ENCODE results near the gene SELENON.
A peak's percentile ranks its signal among the peaks of the same experiment; 100 is the strongest.
"Not testable (repeated sequence)": the region's sequence is repeated elsewhere in the genome, so short reads cannot be mapped to it uniquely, and the experiment has no call there.

SELENON gene

DNA sequence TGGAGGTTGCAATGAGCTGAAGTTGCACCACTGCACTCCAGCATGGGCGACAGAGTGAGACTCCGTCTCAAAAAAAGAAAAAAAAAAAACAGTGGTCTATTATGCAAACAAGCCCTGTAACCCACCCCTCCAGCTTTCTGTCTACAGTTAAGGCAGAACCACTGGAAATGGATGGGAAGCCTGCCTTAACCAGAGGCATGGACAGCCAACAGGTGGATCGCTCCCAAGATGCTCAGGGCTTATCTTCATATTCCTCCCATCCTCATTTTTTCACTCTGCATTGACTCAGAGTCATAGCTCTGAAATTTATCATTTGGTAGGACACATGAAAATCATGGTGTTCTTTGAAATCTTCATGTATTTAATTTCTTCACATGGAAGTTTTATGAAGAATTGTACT, 28.5 kb downstream of the SELENON start:
- DNase-seq (ENCODE audit: low spot score) = no peak

DNA sequence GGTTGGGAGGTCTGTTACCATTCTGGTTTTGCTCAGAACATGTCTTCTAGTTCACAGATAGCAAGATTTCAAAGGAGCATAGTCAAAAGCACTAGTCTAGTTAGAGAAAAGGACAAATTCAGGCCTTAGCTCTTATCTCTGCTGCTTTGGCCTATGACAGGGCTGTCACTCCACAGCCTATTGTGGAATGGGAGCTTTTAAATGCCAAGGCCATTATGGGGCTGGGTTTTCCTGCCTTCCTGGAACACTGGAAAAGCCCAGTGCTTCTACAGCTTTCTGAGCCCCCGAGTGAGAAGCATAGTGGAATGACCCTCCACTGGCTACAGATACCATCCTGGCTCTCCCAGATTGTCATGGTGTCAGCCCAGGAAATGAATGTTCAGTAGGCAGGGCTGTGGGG, 29.1 kb downstream of the SELENON start:
- DNase-seq (ENCODE audit: low spot score) = no peak

- no peak for DNase-seq (ENCODE audit: low spot score)
Measured at GRCh38 chr1:25831569-25832196, 31.7 kb downstream of the SELENON start.

DNA sequence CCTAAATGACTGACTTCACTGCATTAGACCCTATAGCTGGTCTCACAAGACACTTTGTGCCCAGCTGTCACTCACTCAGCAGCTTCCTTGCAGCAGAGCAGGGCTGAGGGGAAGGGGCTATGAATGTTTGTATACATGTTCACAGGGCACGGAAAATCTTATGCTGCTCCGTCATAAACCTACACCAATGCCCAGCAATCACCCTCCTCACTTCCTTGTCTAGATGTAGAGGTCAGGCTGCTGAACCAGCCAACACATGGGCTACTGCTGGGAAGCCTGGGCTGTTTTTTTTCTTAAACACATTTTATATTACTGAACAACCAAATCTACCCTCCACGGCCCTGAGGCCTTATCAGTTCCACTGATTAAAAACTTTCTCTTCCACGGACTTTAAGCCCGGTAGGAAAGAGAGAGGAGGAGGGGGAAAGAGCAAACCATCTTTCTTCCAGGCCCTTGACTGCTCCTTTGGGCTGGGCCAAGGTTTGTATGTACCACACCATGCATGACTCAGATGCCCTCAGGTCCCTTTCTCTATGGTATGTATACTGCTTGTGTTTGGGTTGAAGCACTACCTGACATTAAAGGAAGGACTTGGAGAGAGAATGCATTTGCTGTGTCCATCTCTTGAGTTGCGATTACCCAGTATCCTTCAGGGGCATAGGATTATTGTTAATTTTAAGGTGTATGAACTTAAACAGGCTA, 32.5 kb downstream of the SELENON start:
- no peak for DNase-seq (ENCODE audit: low spot score)

DNA sequence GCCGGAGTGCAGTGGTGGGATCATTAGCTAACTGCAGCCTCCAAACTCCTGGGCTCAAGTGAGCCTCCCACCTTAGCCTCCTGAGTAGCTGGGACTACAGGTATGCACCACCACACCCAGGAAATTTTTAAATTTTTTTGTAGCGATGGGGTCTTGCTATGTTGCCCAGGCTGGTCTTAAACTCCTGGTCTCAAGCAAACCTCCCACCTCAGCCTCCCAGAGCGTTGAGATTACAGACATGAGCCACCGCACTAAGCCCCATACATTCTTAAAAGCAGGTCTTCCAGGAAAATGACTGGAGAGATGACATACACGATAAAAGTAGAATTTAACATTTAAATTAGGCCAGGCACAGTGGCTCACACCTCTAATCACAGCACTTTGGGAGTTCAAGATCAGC, 33.2 kb downstream of the SELENON start:
- DNase-seq (ENCODE audit: low spot score) = no peak

DNA sequence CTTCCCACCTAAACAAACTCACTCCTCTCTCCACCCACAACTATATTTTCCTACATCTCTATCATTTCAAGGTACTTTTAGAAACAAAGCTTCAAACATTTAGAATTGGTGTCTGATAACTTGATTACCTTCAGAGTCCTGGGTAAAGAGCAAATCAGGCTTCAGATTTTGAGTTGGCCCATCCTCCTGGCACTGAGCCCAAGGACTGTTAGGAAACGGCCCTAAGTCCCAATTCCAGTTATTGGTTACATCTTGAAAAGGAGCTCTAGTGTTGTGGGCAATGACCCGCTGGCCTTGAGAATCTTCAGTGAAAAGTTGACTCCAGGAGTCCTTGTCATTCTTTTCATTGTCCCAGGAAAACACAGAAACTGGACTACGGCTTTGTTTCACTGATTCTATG, 34.9 kb downstream of the SELENON start:
- DNase-seq (ENCODE audit: low spot score) = no peak

GRCh38 chr1:25836695-25837094, 36.7 kb downstream of the SELENON start:
- DNase-seq (ENCODE audit: low spot score) = no peak

GRCh38 chr1:25837262-25837875, 37.4 kb downstream of the SELENON start:
- no peak for DNase-seq (ENCODE audit: low spot score)

DNA sequence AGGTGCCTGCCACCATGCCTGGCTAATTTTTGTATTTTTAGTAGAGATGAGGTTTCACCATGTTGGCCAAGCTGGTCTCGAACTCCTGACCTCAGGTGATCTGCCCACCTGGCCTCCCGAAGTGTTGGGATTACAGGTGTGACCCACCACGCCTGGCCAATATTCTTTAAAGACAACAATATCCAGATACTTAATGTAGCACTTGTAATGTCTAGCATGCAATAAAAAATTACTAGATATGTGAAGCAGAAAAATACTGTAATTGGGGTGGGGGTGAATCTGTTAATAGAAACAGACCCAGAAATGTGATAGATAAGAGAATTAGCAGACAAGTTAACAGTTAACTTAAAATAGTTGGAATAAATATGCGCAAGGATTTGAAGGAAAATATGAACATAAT, 39.8 kb downstream of the SELENON start:
- not testable (repeated sequence) for DNase-seq (ENCODE audit: low spot score)

GRCh38 chr1:25843483-25843882, 43.5 kb downstream of the SELENON start:
- DNase-seq (ENCODE audit: low spot score) = no peak

DNA sequence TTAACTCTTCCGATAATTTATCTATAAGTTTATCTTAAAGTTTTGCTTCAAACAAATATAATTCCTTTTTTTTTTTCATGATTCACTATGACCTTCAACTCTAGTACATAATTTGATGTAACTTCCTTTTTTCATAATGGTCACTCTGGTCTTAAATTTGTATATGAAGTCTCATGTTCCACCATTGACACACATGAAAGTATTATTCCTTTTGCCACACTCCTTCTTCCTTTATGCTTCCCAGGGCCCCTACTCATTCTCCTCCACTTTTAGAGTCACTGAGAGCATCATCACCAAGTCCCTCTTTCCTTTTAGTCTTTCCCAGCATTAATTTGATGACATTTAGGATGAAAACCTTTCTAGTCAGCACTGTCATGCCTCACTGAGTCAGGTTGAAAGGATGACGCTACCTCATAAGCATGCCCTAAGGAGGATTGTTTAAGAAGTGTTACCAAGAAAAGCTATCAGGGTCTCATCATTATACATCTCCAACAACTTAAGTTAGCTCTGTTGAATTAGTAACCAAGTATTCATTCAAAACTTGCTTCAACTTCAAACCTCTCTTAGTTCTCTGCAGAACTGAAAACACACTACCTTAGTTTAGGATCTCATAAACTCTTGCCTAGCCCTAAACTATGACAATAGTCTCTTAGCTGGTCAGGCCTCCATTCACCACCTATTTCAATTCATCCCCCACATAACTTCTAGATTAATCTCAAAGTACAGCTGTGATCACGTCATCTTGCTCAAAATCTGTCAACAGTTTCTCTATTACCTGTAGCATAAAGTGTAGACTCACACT, 44.7 kb downstream of the SELENON start:
- no peak for DNase-seq (ENCODE audit: low spot score)

GRCh38 chr1:25845664-25846063, 45.7 kb downstream of the SELENON start:
- DNase-seq (ENCODE audit: low spot score) = no peak

- DNase-seq (ENCODE audit: low spot score) = no peak
Measured at GRCh38 chr1:25847929-25848328, 47.9 kb downstream of the SELENON start.

- no peak for DNase-seq (ENCODE audit: low spot score)
Measured at GRCh38 chr1:25848531-25848930, 48.5 kb downstream of the SELENON start.

DNA sequence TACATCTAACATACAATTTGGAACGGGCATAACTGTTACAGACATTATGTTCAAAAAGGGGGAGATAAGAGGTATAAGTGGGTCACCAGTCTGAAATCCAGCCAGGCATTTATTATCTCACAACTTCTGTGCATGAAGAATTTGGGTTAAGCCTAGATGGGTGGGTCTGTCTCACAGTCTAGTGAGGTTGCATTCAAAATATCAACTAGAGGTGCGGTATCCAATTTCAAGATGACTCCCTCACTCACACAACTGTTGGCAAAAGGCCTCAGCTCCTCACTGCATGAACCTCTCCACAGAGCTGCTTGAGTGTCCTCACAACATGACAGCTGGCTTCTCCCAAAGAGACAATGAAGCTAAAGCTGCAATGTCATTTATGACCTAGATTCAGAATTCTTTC, 54.6 kb downstream of the SELENON start:
- DNase-seq (ENCODE audit: low spot score) = no peak

GRCh38 chr1:25856856-25857255, 56.9 kb downstream of the SELENON start:
- no peak for DNase-seq (ENCODE audit: low spot score)

GRCh38 chr1:25858494-25858893, 58.5 kb downstream of the SELENON start:
- no peak for DNase-seq (ENCODE audit: low spot score)

GRCh38 chr1:25858906-25859789, 59.2 kb downstream of the SELENON start, which contains the start of gene AUNIP:
Gene AUNIP, minus strand, starts transcription at chr1:25859457. Its CDS starts 100 bp downstream, at chr1:25859357.
- peak; percentile 99 for DNase-seq (ENCODE audit: low spot score)

DNA sequence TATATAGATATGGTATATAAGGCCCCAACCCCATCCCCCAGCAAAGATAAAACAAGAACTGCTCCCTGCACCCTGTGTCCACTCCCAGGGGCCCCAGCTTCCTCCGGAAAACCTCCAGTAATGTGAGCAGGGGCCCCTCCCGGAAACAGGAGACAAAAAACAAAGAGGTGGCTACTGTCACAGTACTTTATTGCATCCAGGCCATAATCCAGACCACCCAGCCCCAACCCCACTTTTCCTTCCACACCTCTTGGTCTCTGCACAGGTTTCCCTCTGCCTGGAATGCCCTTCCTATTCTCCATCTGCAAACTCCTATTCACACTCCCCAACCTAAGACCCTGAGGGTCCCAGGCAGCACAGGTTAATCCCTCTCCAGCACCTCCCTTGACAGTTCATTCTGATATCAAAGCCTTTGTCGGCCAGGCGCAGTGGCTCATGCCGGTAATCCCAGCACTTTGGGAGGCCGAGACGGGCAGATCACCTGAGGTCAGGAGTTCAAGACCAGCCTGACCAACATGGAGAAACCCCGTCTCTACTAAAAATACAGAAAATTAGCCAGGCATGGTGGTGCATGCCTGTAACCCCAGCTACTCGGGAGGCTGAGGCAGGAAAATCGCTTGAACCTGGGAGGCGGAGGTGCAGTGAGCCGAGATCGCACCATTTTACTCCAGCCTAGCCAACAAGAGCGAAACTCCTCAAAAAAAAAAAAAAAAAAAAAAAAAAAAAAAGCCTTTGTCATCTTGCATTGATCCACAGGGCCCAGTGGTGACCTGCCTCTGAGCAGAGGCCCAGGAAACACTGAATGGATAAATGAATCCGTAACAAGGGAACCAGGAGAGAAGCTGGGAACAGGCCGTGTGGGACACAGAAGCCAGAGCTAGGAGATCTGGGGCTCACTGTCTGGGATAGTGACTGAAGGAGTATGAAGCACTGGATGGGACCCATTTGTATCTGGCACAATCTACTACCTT, 61.6 kb downstream of the SELENON start:
- peak; percentile 12 for DNase-seq (ENCODE audit: low spot score)

- no peak for DNase-seq (ENCODE audit: low spot score)
Measured at GRCh38 chr1:25862785-25863485, 62.9 kb downstream of the SELENON start.

All from D341Med (cell line).